ENCODE data around the gene GALNT9.
"Not testable (repeated sequence)": the region's sequence is repeated elsewhere in the genome, so short reads cannot be mapped to it uniquely, and the experiment has no call there.

Gene GALNT9

DNA sequence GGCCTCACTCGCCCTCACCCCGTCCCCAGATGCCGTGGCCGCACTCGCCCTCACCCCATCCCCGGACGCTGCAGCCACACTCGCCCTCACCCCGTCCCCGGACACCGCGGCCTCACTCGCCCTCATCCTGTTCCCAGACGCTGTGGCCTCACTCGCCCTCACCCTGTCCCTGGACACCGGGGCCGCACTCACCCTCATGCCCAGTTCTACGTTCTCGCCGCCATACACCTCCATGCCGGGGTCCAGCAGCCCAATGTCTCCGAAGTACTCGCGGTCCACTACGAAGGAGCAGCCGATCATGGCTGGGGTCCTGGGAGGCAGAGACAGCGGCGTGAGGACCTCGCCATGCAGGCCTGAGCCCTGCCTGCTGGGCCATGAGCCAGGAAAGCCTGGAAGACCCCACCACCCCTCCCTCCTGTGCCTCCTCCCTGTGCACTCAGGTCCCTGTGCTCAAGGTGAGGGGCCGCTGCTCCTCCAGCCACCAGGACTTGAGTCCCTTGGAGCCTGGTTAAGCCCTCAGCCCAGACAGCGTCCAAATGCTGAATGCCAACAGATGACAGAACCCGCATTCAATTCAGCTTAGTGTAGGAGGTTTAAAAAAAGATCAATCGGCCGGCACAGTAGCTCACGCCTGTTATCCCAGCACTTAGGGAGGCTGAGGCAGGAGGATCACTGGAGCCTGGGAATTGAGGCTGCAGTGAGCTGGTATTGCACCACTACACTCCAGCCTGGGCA is 81.5 kb downstream of the GALNT9 start:
- no peak for DNase-seq

DNA sequence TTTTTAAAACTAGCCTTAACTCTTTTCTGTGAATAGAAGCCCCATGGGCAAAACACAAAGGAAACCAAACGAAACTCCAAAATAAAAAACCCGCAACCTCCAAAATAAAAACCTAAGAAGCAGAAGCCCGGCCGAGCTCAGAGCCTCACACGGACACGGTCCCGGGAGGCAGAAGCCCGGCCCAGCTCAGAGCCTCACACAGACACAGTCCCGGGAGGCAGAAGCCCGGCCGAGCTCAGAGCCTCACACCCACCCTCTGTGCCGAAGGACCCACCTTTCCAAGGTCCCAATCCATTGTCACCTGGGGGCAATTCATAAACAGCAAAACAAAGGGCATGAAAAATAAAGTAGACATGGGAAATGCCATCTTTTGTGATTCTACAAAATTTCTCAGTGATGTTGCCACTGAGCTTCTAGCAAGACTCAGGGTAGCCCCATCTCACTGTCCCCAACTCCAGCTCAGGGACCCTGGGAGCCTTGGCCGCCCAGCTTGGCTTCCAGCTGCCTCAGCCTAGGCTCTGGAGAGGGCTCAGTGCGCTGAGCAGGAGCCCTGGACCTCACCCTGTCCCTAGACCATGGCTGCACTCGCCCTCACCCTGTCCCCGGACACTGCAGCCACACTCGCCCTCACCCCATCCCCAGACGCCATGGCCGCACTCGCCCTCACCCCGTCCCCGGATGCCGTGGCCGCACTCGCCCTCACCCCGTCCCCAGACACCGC is 82.2 kb downstream of the GALNT9 start:
- no peak for DNase-seq

- DNase-seq: no peak
Observed at GRCh38 chr12:132245521-132246101, 83.8 kb downstream of the GALNT9 start.

DNA sequence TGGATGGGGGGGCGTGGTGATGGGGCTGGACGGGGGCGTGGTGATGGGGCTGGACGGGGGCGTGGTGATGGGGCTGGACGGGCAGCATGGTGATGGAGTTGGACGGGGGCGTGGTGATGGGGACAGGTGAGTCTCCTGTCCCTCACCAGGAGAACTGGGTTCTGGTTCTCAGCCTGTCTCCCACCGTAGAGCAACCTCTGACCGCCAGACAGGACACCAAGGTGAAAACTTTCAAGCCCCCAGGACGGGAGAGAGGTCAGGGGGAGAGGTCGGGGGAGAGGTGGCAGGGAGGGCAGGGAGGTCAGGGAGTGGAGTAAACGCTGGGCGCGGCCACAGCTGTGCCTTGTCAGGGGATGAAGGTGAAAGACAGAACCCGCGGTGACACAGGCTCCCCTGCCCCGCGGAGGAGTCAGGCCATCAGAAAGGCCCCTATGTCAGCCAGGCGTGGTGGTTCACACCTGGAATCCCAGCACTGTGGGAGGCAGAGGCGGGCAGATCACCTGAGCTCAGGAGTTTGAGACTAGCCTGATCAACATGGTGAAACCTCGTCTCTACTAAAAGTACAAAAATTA is 84.6 kb downstream of the GALNT9 start:
- no peak for DNase-seq

DNA sequence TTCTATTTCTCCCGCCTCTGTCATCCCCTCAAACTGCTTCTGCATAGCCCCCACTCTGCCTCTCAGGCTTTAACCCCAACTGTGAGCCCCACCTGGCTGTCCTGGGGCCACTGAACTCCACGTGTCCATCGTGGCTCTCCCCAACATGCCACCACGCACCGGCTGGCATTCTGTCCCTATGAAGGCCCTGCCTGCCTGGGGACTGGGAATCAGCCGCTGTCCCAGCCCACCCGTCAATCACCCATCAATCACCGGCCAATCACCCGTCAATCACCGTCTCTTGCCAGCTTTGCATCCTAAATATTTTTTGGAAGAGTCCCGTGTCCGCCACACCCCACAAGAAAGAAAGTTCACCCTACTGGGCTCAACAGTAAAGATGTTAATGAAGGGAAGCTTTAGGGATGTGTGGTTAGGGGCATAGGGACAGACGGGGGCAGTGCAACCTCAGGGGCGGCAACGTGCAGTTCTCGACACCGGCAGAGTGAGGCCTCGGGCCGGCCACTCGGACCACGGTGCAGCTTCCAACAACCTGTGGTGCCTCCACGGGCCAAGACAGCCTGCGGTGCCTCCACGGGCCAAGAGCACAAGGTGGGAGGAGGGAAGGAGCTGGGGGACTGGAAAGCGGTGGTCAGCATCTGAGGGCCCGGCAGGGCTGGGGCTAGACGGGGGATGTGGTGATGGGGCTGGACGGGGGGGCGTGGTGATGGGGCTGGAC is 85.6 kb downstream of the GALNT9 start:
- DNase-seq: no peak

GRCh38 chr12:132243171-132243570 is 86.2 kb downstream of the GALNT9 start:
- not testable (repeated sequence) for DNase-seq

GRCh38 chr12:132240669-132241007 is 88.8 kb downstream of the GALNT9 start:
- DNase-seq: not testable (repeated sequence)

GRCh38 chr12:132239796-132240668 is 89.4 kb downstream of the GALNT9 start:
- DNase-seq: no peak

- DNase-seq: no peak
Observed at GRCh38 chr12:132239392-132239791, 90.0 kb downstream of the GALNT9 start.

DNA sequence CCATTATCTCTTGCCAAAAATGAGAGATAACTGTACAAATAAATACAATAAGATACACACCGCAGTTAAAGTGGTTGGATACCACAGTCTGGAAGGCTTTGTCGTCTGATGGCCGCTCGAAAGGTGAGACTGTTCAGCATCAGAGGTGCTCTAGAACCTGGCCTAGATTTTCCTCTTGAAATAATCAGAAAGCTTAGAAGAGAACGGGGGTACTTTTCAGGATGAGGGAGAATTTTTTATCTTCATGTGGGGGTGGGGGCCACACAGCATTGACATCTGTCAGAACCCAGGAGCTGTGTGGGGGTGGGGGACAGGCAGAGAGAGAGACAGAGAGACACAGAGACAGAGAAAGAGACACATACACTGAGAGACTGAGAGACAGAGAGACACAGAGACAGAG is 90.5 kb downstream of the GALNT9 start:
- no peak for DNase-seq

GRCh38 chr12:132238488-132238854 is 90.9 kb downstream of the GALNT9 start:
- DNase-seq: no peak

GRCh38 chr12:132237772-132238487 is 91.5 kb downstream of the GALNT9 start:
- no peak for DNase-seq

- DNase-seq: no peak
Observed at GRCh38 chr12:132236930-132237771, 92.2 kb downstream of the GALNT9 start.

GRCh38 chr12:132236129-132236929 is 93.1 kb downstream of the GALNT9 start:
- no peak for DNase-seq

GRCh38 chr12:132235116-132235820 is 94.1 kb downstream of the GALNT9 start:
- no peak for DNase-seq

- DNase-seq: no peak
Observed at GRCh38 chr12:132230381-132230780, 99.0 kb downstream of the GALNT9 start.

DNA sequence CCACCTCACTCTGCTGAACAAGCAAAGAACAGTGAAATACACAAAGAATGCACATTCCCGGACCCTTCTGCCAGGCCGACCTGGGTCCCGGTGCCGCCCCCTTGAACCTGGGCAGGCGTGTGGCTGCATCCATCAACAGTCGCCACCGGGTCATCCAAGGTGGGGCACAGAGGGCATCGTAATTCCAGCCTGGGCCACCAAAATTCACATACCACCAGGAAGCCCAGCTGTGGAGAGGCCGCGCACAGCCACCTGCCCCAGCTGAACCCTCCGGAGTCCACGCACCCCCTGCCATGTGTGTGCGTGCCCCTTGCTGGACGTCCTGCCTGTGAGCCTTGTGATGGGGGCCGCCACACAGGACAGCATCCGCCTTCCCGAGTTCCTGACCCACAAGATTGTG is 99.5 kb downstream of the GALNT9 start:
- DNase-seq: no peak

GRCh38 chr12:132229193-132229760 is 100.1 kb downstream of the GALNT9 start:
- no peak for DNase-seq

All from NCI-H1694 (cell line).